Measurements from ENCODE around the gene CABCOCO1. TPM values are rescaled to one million over a fixed set of nuclear protein-coding genes. Genes with fewer than 3 reads are reported as not detected.
"Not testable (repeated sequence)": the region's sequence is repeated elsewhere in the genome, so short reads cannot be mapped to it uniquely, and the experiment has no call there.

Gene CABCOCO1
- total RNA-seq, 1 experiment from 2014 or later: 0.91 TPM

DNA sequence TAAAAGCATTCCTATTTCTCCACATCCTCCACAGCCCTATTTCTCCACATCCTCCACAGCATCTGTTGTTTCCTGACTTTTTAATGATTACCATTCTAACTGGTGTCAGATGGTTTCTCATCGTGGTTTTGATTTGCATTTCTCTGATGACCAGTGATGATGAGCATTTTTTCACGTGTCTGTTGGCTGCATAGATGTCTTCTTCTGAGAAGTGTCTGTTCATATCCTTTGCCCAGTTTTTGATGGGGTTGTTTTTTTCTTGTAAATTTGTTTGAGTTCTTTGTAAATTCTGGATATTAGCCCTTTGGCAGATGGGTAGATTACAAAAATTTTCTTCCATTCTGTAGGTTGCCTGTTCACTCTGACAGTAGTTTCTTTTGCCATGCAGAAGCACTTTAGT, 49.4 kb downstream of the CABCOCO1 start:
- DNase-seq (ENCODE audit: low spot score): not testable (repeated sequence)

DNA sequence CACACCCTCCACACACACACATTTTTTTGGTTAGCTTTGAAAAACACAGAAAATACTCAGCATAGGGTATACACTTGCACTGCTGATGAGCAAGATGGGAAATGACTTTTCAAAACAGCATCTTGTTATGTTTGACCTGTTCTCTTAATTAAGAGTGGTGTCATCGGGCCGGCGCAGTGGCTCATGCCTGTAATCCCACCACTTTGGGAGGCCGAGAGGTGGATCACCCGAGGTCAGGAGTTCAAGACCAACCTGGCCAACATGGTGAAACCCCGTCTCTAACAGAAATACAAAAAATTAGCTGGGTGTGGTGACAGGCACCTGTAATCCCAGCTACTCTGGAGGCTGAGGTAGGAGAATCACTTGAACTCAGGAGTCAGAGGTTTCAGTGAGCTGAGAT, 56.7 kb downstream of the CABCOCO1 start:
- not testable (repeated sequence) for DNase-seq (ENCODE audit: low spot score)

DNA sequence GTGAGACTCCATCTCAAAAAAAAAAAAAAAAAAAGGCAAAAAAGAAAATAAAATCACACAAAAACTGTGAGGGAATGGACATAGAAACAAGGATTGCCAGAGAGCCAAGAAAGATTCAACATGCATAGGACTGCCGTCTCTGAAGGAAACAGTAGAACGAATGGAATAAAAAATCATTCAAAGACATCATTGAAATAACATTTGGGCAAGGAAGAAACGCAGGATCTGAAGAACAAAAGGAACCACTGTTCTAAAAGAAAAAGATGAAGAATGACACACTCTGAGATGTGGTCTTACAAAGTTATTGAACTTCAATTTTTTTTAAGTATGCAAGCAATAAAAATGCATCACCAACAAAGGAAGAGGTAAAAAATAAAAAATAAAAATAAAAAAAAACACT, 57.2 kb downstream of the CABCOCO1 start:
- no peak for DNase-seq (ENCODE audit: low spot score)

DNA sequence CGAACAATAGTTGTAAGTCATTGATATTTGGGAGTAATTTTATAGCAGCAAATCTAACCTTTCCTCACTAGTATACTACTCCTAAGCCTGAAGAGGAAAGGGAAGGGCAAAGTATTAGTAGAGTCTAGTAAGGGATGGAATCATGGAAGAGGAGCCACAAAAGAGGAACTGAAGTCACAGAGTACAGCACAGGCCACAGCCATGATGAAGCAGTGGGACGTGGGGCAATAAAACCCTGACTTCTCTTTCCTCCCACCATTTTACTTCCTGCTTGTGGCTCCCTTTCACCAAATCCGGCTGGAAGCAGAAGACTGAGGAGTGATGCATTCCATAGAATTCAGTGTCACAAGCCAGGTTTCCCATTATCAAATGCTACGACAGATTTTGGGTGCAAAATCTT, 58.7 kb downstream of the CABCOCO1 start:
- DNase-seq (ENCODE audit: low spot score): no peak

- not testable (repeated sequence) for DNase-seq (ENCODE audit: low spot score)
Observed at GRCh38 chr10:61725221-61725620, 62.5 kb downstream of the CABCOCO1 start.

DNA sequence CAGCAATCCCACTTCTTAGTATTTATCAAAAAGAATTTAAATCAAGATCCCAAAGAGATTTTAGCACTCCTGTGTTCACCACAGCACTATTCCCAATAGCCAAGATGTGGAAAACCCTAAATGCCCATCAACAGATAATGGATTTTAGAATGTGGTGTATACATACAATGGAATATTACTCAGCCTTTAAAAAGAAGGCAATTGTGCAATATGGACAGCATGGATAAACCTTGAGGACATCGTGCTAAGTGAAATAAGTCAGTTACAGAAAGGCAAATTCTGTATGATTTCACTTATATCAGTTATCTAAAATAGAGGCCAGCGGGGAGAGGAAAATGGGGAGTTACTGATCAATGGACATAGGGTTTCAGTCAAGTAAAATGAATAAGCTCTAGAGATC, 66.9 kb downstream of the CABCOCO1 start:
- DNase-seq (ENCODE audit: low spot score): no peak

GRCh38 chr10:61730671-61731070, 67.9 kb downstream of the CABCOCO1 start:
- no peak for DNase-seq (ENCODE audit: low spot score)

DNA sequence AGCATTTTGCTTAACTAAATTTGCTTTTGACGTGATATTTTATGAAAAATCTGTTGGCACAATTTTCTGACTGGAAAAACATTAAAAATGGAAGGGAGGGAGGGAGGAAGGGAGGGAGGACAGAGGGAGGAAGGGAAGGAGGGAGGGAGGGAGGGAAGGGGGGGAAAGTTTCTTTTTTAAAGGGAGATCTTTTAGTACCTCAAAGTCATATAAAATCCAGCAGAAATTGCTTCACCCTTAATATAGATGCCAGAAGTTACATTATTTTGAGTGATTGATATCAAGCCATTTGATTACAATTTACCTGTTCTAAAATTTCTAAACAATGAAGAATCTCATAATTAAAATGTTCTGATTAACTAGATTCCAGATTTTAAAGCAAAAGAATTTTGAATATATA, 68.9 kb downstream of the CABCOCO1 start:
- DNase-seq (ENCODE audit: low spot score): no peak

- no peak for DNase-seq (ENCODE audit: low spot score)
Observed at GRCh38 chr10:61732629-61733278, 70.0 kb downstream of the CABCOCO1 start.

- peak; percentile 45 for DNase-seq (ENCODE audit: low spot score)
Observed at GRCh38 chr10:61733358-61733940, 70.7 kb downstream of the CABCOCO1 start.

DNA sequence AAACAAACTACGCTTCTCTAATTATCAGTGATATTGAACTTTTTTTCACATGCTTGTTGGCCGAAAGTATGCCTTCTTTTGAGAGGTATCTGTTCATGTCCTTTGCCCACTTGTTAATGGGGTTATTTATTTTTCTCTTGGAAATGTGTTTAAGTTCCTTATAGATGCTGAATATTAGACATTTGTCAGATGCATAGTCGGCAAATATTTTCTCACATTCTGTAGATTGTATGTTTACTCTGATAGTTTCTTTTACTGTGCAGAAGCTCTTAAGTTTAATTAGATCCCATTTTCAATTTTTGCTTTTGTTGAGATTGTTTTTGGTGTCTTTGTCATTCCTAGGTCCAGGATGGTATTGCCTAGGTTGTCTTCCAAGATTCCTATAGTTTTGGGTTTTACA, 73.2 kb downstream of the CABCOCO1 start:
- DNase-seq (ENCODE audit: low spot score): no peak

- not testable (repeated sequence) for DNase-seq (ENCODE audit: low spot score)
Observed at GRCh38 chr10:61737455-61737854, 74.7 kb downstream of the CABCOCO1 start.

GRCh38 chr10:61742812-61743211, 80.1 kb downstream of the CABCOCO1 start:
- DNase-seq (ENCODE audit: low spot score): no peak

- no peak for DNase-seq (ENCODE audit: low spot score)
Observed at GRCh38 chr10:61744469-61744868, 81.7 kb downstream of the CABCOCO1 start.

- no peak for DNase-seq (ENCODE audit: low spot score)
Observed at GRCh38 chr10:61746377-61746776, 83.6 kb downstream of the CABCOCO1 start.

- DNase-seq (ENCODE audit: low spot score): no peak
Observed at GRCh38 chr10:61747307-61747706, 84.6 kb downstream of the CABCOCO1 start.

- no peak for DNase-seq (ENCODE audit: low spot score)
Observed at GRCh38 chr10:61749291-61749690, 86.6 kb downstream of the CABCOCO1 start.

GRCh38 chr10:61750943-61751471, 88.3 kb downstream of the CABCOCO1 start:
- peak; percentile 80 for DNase-seq (ENCODE audit: low spot score)

DNA sequence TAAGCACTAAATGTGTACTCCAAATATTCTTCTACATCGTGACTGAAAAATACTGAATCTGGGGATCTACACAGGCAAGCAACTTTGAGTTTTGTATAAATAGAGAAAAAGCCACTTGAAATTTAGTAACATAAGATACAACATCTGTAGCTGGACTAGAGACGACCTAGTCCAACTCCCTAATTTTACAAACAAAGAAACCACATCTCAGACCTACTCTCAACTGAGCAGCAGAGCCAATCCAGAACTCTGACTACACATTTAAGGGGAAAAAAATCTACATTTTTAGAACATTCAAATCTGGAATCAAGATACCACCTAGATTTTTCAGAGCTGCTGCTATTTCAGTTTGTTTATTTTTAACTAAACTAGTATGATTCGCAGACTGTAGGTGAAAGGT, 88.9 kb downstream of the CABCOCO1 start:
- DNase-seq (ENCODE audit: low spot score): no peak

DNA sequence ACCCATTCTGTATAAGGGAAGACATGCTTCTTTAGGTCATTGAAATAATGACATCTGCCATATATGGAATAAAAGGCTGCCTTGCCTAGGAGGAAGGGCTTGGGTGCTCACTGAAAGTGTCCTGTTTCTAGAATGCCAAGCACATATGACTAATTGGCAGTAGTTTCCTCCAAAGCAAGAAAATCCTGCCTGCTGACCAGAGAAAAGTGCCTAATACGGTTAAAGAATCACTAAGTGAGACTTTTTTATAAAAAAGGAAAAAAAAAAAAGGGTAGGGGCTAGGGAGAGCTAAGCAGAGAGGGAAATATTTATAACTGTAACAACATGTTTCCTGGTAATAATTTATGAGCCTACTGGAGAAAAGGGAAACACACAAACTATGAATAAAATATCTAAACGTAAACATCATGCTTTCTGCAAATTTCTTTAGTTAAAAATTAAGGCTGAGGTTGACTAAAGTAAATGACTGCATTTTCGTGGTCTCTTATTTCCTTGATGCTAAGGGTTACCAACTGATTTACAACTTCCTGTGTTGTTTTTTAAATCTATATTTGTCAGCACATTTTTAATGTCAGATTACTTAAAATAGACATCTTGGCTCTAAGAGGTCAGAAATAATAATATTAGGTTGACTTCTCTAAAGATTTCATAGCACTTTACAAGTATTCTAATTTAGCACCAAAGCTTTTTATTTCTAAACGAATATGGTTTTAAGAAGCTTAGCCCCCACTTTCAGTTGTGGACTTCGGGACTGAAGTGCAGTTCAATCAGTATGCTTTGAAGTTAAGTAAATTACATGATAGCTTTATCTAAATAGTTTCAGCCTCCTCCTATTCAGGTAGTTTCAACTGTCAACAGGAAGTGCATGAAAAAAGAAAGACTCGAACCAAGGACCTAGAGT, 89.6 kb downstream of the CABCOCO1 start:
- DNase-seq (ENCODE audit: low spot score): peak; percentile 88

- no peak for DNase-seq (ENCODE audit: low spot score)
Observed at GRCh38 chr10:61753453-61753852, 90.7 kb downstream of the CABCOCO1 start.

Measured in H4 (cell line).